Neural crest cell (in vitro differentiated cells): ENCODE data around the gene MINDY4. TPM values are rescaled to one million over a fixed set of nuclear protein-coding genes. Genes with fewer than 3 reads are reported as not detected.

Source experiments
- DNase-seq: peaks from one replicate; pipeline ENCODE4 v3.0.0; 2021; ENCODE audit warnings: low read depth, mixed read lengths, low spot score
- H3K27ac Mint-ChIP-seq: one replicate; pipeline ENCODE4 v1.8.0; 2021; ENCODE audit warnings: mild to moderate bottlenecking, mixed read lengths; ENCODE audit not compliant: unreplicated experiment
- H3K27me3 Mint-ChIP-seq: 2 replicates; pipeline ENCODE4 v1.8.0; 2021; ENCODE audit warnings: low read depth, mild to moderate bottlenecking, mixed read lengths
- H3K36me3 Mint-ChIP-seq: 2 replicates; pipeline ENCODE4 v1.8.0; 2021; ENCODE audit warnings: low read depth, mild to moderate bottlenecking, mixed read lengths
- H3K4me1 Mint-ChIP-seq: 2 replicates; pipeline ENCODE4 v1.8.0; 2021; ENCODE audit warnings: mixed read lengths
- H3K4me3 Mint-ChIP-seq: one replicate; pipeline ENCODE4 v1.8.0; 2021; ENCODE audit warnings: mild to moderate bottlenecking, mixed read lengths
- H3K9me3 Mint-ChIP-seq: 2 replicates; pipeline ENCODE4 v1.8.0; 2021; ENCODE audit warnings: mixed read lengths
- total RNA-seq: library from RNA; stranded (reverse); gene quantifications from 2 replicates; pipeline ENCODE4 v1.2.1, GENCODE V29; 2021
- TF ChIP-seq, protein P1 (sequence below): fragments of 200-600 bp; sonication (generic); conservative IDR thresholded peaks from 2 replicates; pipeline ENCODE4 v1.5.0; 2021; ENCODE audit warnings: antibody characterized with exemption, mild to moderate bottlenecking

MINDY4 gene
- total RNA-seq, 1 donor from 2014 or later, result 9.2 TPM

DNA sequence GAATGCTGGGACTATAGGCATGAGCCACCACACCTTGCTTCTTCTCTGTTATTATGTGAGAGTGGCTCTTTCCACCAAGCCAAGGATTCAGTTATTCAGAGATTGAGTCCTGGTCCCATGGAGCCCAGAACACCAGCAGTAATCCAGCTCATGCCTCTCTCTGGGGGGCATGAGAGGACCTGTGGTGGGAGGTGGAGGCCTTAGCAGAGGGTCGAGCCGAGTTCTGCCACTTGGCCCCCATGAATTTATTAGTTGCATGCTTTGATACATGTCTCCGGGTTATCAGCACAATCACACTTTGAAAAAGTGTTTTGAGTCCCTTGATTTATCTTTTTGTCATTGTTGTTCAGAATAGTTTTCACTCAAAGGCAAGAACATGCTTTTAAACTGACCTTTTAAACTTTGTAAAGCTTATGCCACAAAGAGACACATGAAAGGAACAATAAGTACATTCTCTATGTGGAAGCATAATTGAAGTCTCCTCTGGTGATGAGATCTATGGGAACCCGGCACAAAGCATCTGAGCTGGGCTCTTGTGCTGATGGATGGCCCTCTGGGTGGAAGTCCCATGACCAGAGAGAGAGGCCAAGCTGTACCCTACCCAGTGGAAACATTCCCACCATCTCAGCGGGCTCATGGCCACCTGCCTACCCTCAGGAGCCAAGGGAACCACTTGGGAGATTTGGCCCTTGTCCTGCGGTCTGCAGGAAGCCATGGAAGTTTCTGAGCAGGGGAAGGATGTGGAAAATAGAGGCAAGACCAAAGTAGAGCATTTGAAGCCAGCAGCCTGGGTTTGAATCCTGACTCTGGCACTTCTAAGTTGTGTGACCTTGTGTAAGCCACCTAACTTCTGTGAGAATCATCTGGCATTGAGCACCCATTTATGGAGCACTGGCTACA lies 53.9 kb downstream of the MINDY4 start:
- no peak for DNase-seq
- Mint-ChIP-seq H3K9me3 (peaks cover 2% of the 10 kb centered on the region), H3K27me3 (no peaks in the 10 kb centered on the region), H3K27ac (no peak overlapping the region), H3K4me1 (peaks cover 8% of the 10 kb centered on the region), H3K4me3 (no peak overlapping the region), H3K36me3 (peaks cover 20% of the 10 kb centered on the region)
- TF ChIP-seq, protein P1, sequence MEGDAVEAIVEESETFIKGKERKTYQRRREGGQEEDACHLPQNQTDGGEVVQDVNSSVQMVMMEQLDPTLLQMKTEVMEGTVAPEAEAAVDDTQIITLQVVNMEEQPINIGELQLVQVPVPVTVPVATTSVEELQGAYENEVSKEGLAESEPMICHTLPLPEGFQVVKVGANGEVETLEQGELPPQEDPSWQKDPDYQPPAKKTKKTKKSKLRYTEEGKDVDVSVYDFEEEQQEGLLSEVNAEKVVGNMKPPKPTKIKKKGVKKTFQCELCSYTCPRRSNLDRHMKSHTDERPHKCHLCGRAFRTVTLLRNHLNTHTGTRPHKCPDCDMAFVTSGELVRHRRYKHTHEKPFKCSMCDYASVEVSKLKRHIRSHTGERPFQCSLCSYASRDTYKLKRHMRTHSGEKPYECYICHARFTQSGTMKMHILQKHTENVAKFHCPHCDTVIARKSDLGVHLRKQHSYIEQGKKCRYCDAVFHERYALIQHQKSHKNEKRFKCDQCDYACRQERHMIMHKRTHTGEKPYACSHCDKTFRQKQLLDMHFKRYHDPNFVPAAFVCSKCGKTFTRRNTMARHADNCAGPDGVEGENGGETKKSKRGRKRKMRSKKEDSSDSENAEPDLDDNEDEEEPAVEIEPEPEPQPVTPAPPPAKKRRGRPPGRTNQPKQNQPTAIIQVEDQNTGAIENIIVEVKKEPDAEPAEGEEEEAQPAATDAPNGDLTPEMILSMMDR, result no peak

DNA sequence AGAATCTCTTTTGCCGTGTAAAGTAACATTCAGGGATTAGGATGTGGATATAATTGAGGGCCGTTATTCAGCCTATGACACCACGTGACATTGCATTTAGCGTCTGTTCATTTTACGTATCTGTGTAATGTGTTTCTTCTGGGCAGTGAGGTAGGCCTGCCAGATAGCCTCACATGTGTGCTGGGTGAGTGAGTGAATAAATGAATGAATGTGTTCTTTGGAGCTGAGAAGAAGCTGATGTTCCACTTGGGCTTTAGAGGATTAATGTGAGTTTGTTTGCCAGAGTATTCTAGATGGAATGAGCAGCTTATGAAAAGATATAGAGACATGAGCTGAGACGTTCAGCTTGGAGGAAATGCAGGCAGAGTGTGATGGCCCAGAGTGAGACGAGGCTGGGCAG lies 55.0 kb downstream of the MINDY4 start:
- no peak overlapping the region for H3K4me3 Mint-ChIP-seq
- TF ChIP-seq, protein P1, result no peak
- H3K36me3 Mint-ChIP-seq, result peaks cover 28% of the 10 kb centered on the region
- DNase-seq, result no peak
- no peaks in the 10 kb centered on the region for H3K27me3 Mint-ChIP-seq
- H3K4me1 Mint-ChIP-seq, result peaks cover 8% of the 10 kb centered on the region
- H3K9me3 Mint-ChIP-seq, result peaks cover 5% of the 10 kb centered on the region
- no peak overlapping the region for H3K27ac Mint-ChIP-seq

DNA sequence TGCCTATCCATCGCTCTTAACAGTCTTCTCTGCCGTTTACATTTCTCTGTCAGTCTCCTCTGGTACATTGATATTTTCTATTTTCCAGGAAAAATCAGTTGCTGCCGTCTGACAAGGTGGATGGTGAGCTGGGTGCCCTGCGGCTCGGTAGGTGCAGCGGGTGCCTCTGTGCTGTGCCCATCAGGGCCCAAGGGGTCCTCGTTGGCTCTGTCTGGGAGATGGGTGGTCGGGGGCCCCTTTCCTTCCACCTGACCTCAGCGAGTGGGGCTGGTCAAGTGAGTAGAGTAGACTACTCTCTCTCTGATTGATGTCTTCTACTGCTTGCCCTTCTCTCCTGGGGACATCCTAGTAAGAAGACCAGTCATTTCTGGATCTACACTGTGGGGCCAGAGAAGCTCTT lies 57.4 kb downstream of the MINDY4 start:
- no peak for DNase-seq
- peaks cover 8% of the 10 kb centered on the region for H3K4me1 Mint-ChIP-seq
- TF ChIP-seq, protein P1, result no peak
- no peaks in the 10 kb centered on the region for H3K27me3 Mint-ChIP-seq
- H3K27ac Mint-ChIP-seq, result no peak overlapping the region
- peaks cover 45% of the 10 kb centered on the region for H3K36me3 Mint-ChIP-seq
- no peak overlapping the region for H3K4me3 Mint-ChIP-seq
- H3K9me3 Mint-ChIP-seq, result peaks cover 15% of the 10 kb centered on the region

DNA sequence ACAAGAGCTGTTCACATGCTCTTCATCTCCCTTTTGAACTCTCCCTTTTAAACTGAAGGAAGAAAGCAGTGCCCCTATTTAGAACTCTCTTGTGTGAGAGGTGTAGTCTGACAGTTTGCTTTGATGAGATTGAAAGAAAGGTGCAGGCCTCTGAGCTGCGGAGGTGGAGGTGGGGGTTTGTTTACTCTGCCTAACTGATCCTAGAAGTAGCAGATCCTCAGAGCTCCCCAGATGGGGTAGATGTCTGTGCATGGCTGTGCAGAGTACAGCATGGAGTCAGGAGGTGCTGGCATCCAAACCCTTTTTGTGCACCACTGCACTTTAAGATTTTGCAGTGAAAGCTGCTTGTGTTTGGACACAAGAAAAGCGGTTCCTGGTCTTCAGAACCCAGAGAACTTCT lies 58.3 kb downstream of the MINDY4 start:
- Mint-ChIP-seq H3K27ac (no peak overlapping the region), H3K9me3 (peaks cover 15% of the 10 kb centered on the region), H3K4me1 (peaks cover 8% of the 10 kb centered on the region), H3K27me3 (no peaks in the 10 kb centered on the region), H3K36me3 (peaks cover 52% of the 10 kb centered on the region), H3K4me3 (no peak overlapping the region)
- DNase-seq, result no peak
- TF ChIP-seq, protein P1, result no peak

DNA sequence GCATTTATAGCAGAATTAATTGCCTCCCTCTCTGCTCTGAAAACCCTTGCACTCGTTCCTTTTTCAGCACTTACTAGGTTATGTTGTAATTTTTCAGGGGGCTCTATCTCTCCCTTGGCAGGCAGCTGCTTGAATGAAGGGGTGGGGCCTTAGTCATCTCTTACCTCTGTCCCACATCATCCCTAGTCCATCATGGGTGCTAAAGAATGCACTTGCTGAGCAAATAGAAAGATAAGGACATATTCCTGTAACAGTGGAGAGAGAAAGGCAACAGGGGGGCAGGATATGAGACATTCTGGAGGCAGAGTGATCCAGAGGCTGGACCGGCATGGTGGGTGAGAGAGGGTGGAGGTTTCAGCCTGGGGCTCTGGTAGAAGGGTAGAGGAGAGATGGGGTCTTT lies 60.0 kb downstream of the MINDY4 start:
- no peaks in the 10 kb centered on the region for H3K4me1 Mint-ChIP-seq
- no peak for DNase-seq

More for the DNA sequence above, 60.0 kb downstream of the MINDY4 start:
- no peak overlapping the region for H3K4me3 Mint-ChIP-seq
- no peak overlapping the region for H3K27ac Mint-ChIP-seq
- peaks cover 19% of the 10 kb centered on the region for H3K9me3 Mint-ChIP-seq
- peaks cover 64% of the 10 kb centered on the region for H3K36me3 Mint-ChIP-seq
- TF ChIP-seq, protein P1, result no peak
- no peaks in the 10 kb centered on the region for H3K27me3 Mint-ChIP-seq
